ENCODE data around the gene LY86. TPM values are rescaled to one million over a fixed set of nuclear protein-coding genes. Genes with fewer than 3 reads are reported as not detected.
A peak's percentile ranks its signal among the peaks of the same experiment; 100 is the strongest.

Gene LY86
- total RNA-seq, 4 donors from 2014 or later: 1.7 TPM; not detected in 3

GRCh38 chr6:6699741-6700367, 111.3 kb downstream of the LY86 start:
- TF ChIP-seq EP300 (IDR thresholded peaks at IDR 0.05) (no peak), POLR2A (IDR thresholded peaks at IDR 0.05) (no peak), POLR2AphosphoS5 (IDR thresholded peaks at IDR 0.05) (peak in 2 of 3 donors; percentile 38 to 48), CTCF (IDR thresholded peaks at IDR 0.05) (no peak)
- Histone ChIP-seq H3K27me3 (no peaks in the 10 kb centered on the region), H3K9me3 (no peaks in the 10 kb centered on the region), H3K4me3 (no peak overlapping the region), H3K4me1 (peaks cover 69% of the 10 kb centered on the region), H3K36me3 (no peaks in the 10 kb centered on the region), H3K27ac (peak overlapping the region; percentile 85)
- peak; percentile 89 to 93 for DNase-seq (ENCODE audit: low spot score in 2 of 2)
- WGBS: 14% methylated on average over 11 of the region's 11 CpGs

GRCh38 chr6:6700407-6701270, 112.1 kb downstream of the LY86 start:
- DNase-seq (ENCODE audit: low spot score in 2 of 2): no peak
- no peaks in the 10 kb centered on the region for H3K27me3 ChIP-seq
- H3K4me1 ChIP-seq: peaks cover 61% of the 10 kb centered on the region
- H3K4me3 ChIP-seq: no peak overlapping the region
- H3K36me3 ChIP-seq: no peaks in the 10 kb centered on the region
- WGBS: 36% methylated on average over 13 of the region's 13 CpGs
- peak overlapping the region; percentile 85 for H3K27ac ChIP-seq
- TF ChIP-seq POLR2A (IDR thresholded peaks at IDR 0.05): no peak
- TF ChIP-seq POLR2AphosphoS5 (IDR thresholded peaks at IDR 0.05): no peak
- no peak for TF ChIP-seq CTCF (IDR thresholded peaks at IDR 0.05)
- no peak for TF ChIP-seq EP300 (IDR thresholded peaks at IDR 0.05)
- no peaks in the 10 kb centered on the region for H3K9me3 ChIP-seq

- 30% methylated on average over 9 of the region's 9 CpGs for WGBS
Observed at GRCh38 chr6:6701864-6702263, 113.3 kb downstream of the LY86 start.

GRCh38 chr6:6703699-6704098, 115.2 kb downstream of the LY86 start:
- TF ChIP-seq CTCF (IDR thresholded peaks at IDR 0.05) (no peak), POLR2A (IDR thresholded peaks at IDR 0.05) (no peak), EP300 (IDR thresholded peaks at IDR 0.05) (no peak), POLR2AphosphoS5 (IDR thresholded peaks at IDR 0.05) (no peak)
- H3K4me1 ChIP-seq: peaks cover 39% of the 10 kb centered on the region
- no peaks in the 10 kb centered on the region for H3K9me3 ChIP-seq
- no peaks in the 10 kb centered on the region for H3K36me3 ChIP-seq
- DNase-seq (ENCODE audit: low spot score in 2 of 2): no peak
- H3K27me3 ChIP-seq: no peaks in the 10 kb centered on the region
- 62% methylated on average over 4 of the region's 4 CpGs for WGBS
- no peak overlapping the region for H3K4me3 ChIP-seq
- no peak overlapping the region for H3K27ac ChIP-seq

More at GRCh38 chr6:6701864-6702263, 113.3 kb downstream of the LY86 start:
- H3K36me3 ChIP-seq: no peaks in the 10 kb centered on the region
- no peak overlapping the region for H3K4me3 ChIP-seq
- no peaks in the 10 kb centered on the region for H3K27me3 ChIP-seq
- TF ChIP-seq EP300 (IDR thresholded peaks at IDR 0.05) (no peak), POLR2AphosphoS5 (IDR thresholded peaks at IDR 0.05) (peak in 1 of 3 donors; percentile 74), POLR2A (IDR thresholded peaks at IDR 0.05) (no peak), CTCF (IDR thresholded peaks at IDR 0.05) (no peak)
- H3K9me3 ChIP-seq: no peaks in the 10 kb centered on the region
- DNase-seq (ENCODE audit: low spot score in 2 of 2): no peak
- peak overlapping the region; percentile 85 for H3K27ac ChIP-seq
- peaks cover 53% of the 10 kb centered on the region for H3K4me1 ChIP-seq
